22Rv1 (cell line): ENCODE results near the gene SF3B2.

Experiments used
- ZFX ChIP-seq: fragments of 450-650 bp; IDR thresholded peaks from 2 replicates; pipeline ENCODE4 v1.6.1; 2017; ENCODE audit warnings: antibody characterized with exemption, borderline replicate concordance
- TF ChIP-seq, protein P1 (sequence below): fragments of 450-650 bp; IDR thresholded peaks from 2 replicates; pipeline ENCODE4 v1.5.1; 2017; ENCODE audit warnings: mild to moderate bottlenecking

GRCh38 chr11:66068154-66068821 is 16.1 kb downstream of the SF3B2 start:
- TF ChIP-seq, protein P1, sequence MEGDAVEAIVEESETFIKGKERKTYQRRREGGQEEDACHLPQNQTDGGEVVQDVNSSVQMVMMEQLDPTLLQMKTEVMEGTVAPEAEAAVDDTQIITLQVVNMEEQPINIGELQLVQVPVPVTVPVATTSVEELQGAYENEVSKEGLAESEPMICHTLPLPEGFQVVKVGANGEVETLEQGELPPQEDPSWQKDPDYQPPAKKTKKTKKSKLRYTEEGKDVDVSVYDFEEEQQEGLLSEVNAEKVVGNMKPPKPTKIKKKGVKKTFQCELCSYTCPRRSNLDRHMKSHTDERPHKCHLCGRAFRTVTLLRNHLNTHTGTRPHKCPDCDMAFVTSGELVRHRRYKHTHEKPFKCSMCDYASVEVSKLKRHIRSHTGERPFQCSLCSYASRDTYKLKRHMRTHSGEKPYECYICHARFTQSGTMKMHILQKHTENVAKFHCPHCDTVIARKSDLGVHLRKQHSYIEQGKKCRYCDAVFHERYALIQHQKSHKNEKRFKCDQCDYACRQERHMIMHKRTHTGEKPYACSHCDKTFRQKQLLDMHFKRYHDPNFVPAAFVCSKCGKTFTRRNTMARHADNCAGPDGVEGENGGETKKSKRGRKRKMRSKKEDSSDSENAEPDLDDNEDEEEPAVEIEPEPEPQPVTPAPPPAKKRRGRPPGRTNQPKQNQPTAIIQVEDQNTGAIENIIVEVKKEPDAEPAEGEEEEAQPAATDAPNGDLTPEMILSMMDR = peak; percentile 91
- TF ChIP-seq ZFX = no peak
